GM12872 (cell line): ENCODE measurements around the gene MAP2K7.

ENCODE experiments used
- TF ChIP-seq, protein P1 (sequence below): IDR thresholded peaks from 3 replicates; pipeline ENCODE4 v1.5.1; 2011; ENCODE audit warnings: low read depth, mild to moderate bottlenecking, low read length, moderate library complexity; ENCODE audit not compliant: insufficient read depth

MAP2K7 gene

DNA sequence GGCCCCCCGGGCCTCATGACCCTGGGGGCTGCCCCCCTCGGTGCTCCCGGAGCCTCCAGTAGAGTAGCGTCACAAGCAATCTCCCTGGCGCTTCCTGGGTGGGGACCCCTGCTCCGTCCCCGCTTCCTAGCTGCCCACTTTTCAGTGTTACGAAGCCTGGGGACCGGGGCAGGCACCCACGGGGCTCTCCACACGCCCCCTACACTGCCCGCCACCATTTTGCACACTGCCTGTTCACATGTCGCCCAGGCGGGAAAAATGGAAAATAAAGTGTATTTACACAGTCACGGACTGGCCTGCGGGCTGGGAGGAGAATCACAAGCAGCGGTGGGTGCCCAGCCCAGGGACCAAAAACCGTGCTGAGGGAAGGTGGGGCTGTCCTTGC lies 39.0 kb upstream of the MAP2K7 start:
- TF ChIP-seq, protein P1, sequence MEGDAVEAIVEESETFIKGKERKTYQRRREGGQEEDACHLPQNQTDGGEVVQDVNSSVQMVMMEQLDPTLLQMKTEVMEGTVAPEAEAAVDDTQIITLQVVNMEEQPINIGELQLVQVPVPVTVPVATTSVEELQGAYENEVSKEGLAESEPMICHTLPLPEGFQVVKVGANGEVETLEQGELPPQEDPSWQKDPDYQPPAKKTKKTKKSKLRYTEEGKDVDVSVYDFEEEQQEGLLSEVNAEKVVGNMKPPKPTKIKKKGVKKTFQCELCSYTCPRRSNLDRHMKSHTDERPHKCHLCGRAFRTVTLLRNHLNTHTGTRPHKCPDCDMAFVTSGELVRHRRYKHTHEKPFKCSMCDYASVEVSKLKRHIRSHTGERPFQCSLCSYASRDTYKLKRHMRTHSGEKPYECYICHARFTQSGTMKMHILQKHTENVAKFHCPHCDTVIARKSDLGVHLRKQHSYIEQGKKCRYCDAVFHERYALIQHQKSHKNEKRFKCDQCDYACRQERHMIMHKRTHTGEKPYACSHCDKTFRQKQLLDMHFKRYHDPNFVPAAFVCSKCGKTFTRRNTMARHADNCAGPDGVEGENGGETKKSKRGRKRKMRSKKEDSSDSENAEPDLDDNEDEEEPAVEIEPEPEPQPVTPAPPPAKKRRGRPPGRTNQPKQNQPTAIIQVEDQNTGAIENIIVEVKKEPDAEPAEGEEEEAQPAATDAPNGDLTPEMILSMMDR, result no peak

DNA sequence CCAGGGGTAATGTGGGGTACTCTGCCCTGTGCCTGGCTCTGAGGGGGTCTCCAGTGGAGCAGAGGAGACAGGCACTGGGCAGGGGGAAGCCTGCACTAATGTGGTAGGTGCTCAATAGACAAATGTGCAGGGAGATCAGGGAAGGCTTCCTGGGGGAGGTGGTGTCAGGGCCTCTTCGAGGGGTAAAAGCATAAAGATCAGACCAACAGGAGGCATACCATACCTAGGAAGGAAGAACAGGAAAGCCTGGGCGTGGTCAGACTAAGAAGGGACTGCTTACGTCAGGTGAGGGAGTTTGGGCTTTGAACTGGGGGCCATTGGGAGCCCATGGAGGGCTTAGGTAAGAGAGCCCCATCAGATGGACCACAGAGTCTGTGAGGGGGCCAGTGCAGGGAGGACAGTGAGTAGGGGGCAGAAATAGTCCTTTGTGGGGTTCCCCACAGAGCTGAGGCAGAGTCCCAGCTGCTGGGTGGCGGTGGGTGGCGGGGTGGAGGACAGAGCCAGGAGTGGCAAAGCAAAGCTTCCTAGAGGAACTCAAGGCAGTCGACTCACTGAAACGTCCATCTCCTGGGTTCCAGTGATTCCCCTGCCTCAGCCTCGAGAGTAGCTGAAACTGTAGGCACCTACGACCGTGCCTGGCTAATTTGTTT lies 38.3 kb upstream of the MAP2K7 start:
- TF ChIP-seq, protein P1, result no peak

DNA sequence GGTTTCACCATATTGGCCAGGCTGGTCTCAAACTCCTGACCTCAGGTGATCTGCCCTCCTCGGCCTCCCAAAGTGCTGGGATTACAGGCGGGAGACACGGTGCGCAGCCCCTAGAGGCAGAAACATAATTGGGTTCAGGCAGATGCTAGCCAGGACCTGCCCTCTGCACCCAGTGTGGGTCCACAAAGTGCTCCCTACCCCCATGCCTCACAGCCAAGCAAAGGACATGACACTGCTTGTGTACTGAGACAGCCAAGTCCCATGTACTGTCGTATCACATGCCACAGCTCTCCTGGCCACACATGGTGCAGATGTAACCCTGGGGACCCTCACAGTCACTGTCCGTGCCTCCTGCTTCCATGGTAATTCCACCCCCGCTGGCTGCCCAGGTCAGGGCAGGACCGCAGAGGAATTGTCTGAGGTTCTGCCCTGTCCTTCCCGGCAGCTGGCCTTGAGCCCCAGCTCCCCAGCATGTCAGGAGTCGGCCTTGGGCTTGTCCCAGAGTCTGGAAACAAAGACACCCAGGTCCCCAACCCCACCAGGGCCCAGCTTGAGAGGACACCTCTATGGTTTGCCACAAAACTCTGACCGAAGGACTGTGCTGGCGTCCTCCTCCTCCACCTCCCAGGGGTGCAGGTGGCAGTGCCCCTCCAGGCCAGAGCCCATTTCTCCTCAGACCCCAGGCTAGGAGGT lies 37.1 kb upstream of the MAP2K7 start:
- TF ChIP-seq, protein P1, result no peak

DNA sequence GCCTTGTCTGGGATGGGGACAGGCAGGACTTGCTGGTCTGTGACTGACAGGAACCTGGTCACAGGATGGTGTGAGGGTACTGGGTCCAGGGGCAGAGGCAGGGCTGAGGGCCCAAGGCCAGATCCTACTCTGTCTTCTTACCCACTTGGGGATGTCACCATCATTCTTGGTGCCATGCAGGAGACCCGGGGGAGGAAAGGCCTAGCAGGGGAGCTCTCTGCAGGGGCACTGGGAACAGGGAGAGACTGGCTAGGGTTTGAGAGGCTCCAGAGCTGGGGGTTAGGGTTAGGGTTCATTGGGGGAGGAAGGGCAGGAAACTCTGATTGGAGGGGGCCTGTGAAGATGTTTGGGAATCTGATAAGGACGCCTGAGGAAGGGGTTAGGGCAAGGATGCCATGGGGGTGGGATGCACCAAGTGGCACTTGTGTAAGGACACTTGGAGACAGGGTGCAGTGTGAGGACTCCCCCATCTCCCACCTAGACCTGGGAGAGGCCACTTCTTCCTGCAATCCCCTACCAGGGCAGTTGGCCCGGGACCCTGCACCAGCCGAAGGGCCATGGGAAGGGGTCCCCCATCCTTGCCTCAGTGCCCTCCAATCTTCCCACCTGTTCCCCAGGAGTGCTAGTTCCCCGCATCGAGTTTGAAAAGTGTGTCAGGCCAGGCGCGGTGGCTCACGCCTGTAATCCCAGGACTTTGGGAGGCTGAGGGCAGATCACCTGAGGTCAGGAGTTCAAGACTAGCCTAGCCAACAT lies 36.4 kb upstream of the MAP2K7 start:
- TF ChIP-seq, protein P1, result no peak

DNA sequence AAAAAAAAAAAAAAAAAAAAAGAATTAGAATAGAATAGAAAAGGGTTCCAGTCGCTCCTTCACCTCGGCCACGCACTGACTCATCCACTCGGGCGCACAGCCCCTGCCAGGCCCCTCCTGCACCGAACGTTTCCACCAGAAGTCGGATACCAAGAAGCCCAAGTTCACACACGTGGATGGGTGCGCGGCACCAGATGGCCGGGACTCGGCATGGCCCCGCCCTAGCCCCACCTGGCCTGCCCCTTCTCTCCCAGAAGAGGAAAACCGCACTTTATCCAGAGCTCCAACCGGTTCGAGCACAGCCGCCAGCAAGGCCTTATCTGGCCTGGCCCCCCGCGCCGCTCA lies 35.4 kb upstream of the MAP2K7 start:
- TF ChIP-seq, protein P1, result no peak

- TF ChIP-seq, protein P1, result peak; percentile 74
Observed at GRCh38 chr19:7868671-7869452, 34.8 kb upstream of the MAP2K7 start.

DNA sequence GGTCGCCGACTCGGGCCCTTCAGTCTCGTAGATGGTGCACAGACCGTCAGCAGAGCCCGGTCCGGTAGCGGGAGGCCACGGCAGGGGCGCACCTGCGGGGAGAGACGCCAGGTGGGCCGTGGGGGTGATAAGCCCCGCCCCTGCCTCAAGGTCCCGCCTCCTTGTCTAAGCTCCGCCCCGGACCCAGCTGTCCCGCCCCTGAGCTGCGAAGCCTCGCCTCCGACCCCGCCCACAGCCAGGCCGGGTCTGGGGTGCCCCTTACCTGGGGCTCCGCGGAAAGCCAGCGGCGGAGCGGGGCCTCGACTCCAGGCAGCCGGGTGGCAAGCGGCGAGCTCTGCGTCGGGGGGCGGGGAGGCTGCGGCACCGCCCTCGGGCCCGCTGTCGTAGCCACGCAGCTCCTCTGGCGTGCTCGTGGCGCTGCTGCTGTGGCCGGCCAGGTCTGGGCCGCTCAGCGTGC lies 34.2 kb upstream of the MAP2K7 start:
- TF ChIP-seq, protein P1, result no peak
